SW480 (cell line): ENCODE results near the gene MED13L.
"Not testable (repeated sequence)": the region's sequence is repeated elsewhere in the genome, so short reads cannot be mapped to it uniquely, and the experiment has no call there.

Experiments
- DNase-seq: peaks from one replicate; pipeline ENCODE4 v3.0.0-alpha.2; 2016; ENCODE audit warnings: low spot score

MED13L gene

DNA sequence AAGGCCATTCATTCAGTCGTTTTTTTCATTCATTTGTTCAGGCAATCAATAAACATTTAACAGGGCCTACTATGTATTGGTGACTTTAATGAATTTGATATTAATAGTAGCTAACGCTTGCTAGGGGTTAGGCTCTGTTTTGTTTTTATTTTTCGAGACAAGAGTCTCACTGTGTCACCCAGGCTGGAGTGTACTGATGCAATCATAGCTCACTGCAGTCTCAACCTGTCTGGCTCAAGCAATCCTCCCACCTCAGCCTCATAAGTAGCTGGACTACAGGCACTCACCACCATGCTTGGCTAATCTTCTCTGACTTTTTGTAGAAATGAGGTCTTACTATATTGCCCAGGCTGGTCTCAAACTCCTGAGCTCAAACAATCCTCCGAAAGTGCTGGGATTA is 25.6 kb upstream of the MED13L start:
- DNase-seq: no peak

DNA sequence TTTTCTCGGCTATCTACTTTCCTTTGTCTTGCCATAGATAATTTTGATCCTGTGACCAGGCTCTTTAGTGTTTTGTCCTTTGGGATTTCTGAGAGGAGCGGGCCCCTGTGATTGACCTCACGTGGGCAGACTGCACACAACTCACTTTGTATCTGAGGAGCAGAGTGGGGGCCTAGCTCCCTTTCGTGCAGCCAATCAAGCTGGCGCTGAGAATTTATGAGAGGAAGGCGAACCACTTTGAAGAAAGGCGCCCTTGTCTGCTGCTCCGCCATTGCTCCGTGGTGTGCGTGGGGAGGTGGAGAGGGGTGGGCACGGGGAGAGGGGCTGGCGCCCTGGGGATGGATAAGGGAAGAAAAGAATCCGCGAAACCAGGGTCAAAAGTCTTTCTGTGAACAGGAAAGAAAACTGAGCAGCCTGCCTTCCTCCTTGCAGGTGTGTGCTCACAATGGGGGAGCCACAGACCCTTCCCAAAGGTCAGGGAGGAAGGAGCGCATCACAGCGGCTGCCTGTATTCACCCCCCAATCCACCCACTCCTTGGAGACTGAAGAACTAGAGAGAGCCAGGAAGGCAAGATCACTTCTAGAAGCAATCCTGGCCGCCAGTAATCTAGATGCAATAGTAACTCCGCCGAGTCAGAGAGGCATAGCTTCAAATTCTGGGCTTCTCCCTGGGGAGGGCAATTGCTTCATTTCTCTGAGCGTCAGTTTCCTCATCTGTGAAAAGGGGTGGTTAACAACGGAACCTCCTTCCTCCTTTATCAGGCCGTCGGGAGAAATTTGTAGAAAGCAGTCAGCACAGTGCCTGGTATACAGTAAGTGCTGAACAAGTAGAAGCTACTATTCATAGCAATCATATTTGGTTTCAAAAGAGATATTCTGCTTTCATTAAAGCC is 24.9 kb upstream of the MED13L start:
- no peak for DNase-seq

DNA sequence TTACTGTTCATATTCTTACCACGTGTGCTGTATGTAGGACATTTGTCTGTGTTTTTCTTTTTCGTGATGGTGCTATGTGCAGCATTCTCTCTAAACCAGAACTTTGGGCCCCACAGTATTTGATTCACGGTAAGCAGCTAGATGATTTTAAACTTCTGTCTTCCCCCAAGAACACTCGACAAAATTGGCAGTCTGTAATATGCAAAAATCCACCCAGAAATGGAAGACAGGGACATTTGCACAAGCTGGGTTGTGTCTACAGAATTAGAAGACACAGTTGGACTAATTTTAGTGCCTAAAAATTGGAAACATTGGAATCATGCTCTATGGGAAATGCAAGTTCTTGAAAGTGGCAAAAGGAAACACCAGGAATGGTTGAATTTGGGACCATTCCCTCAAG is 24.1 kb upstream of the MED13L start:
- no peak for DNase-seq

DNA sequence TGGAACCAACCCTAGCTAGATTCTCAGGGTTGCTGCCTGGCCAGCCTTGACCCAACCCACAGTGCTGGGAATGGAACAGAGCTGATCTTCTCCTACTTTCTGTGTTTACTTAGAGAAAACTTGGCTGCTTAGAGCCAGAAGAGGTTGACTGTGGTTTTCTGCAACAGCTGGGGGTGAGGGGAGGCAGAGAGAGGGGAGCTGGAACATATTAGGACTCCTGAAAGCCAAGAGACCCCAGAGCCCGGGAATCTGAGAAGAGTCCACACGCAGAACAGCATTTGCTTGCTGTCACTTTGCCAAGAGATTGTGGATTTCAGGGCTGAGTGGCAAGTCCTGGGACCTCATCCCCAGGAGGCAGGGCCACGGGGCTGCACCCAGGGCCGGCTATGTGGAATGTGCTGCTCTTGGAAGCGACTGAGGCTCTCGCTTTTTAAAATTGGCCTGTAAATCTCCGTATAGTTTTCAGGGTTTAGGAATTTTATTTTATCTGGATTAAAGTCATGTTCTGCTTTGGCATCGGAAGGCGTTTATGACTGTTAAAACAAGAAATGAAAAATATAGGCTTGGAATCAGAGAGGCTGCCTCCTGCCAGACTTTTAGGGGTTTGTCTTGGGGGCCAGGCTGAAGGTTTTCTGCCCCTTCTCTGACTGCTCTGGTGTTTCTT is 22.3 kb upstream of the MED13L start:
- no peak for DNase-seq

DNA sequence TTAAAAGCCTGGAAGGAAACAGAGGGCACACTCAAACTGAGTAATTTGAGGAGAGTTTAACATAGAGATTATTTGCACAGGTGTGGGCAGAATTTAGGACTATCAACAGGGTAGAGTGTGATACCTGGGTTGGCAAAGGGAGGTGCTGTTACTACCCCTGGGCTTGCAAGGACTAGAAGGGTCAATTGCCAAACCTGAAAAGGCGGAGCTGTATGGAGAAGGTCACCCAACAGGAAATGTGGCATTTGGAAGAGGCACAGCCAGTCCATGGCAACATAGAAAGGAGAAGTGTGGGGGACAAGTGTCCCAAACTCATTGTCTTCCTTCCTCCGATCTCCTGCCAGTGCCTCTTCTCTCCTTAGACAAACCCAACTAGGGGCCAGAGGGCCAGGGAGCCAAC is 21.6 kb upstream of the MED13L start:
- DNase-seq: no peak

DNA sequence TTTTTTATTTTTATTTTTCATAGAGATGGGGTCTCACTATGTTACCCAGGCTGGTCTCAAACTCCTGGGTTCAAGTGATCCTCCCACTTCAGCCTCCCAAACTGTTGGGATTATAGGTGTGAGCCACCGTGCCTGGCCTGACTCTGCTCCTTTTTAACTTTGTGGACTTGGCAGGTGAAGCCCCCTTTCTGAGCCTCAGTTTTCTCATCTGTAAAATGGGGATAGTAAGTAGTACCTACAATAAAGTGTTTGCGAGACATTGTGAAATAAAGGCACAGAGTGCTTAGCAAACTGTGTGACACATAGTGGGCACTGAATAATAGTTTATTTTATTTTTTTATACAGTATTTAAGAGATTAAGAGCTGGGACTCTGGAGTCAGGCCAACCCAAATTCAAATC is 21.1 kb upstream of the MED13L start:
- DNase-seq: no peak

DNA sequence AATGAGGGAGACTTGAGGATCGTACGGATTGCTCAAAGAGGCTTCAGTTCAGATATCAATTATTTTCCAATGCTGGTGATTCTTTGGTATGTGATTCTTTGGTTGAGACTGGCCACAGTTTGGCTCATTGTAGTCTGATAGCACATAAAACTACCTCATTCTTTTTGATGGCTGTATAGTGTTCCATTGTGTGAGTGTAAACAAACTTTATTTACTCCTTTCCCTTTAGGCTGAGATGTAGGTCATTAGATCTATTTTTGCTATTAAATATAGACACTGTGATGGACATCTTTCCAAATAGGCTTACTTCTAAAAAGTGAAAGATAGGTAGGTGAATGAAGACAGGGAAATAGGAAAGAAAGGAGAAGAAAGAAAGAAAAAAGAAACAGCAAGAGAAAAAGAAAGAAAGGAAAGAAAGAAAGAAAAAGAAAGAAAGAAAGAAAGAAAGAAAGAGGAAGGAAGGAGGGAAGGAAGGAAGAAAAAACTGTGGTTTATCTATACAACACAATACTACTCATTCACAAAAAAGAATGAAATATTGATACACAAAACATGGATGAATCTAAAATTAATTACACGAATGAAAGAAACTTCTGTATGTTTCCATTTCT is 19.8 kb upstream of the MED13L start:
- no peak for DNase-seq

DNA sequence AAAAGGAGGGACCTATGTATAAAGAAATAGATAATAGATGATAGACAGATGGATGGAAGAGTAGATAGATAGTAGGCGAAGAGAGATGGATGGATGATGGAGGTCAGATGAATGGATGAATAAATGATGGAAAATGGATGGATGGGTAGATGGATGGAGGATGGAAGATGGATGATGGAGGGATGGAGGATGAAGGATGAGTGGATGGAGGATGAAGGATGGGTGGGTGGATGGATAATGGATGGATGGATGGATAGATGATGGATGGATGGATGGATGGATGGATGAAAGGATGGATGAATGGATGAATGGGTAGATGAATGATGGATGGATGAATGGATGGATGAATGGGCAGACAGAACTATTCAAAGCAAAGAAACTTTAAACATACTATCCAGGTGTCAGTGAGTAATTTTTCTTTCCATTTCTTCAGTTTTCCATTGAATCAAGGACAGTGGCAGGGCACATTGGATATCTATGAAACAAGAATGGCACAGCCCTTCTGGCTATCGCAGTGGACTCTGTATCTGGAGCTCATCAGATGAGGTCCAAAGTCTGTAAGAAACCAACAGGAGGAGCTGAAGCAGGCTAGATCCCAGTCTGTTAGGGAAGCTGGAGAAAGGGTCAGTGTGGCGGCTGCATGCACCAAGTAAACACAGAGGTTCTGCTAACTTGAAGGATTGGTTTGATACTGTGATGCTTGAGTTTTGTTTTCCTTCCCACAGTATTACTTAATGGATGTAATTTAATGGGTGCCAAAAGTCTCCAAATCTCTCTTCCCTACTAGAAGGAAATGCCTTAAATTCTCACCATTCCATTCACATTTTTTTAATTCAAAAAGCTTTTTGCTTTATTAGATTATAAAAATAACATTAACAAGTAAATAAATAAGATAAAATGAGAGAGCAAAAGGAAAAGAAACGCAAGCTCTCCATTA is 18.1 kb upstream of the MED13L start:
- DNase-seq: no peak

DNA sequence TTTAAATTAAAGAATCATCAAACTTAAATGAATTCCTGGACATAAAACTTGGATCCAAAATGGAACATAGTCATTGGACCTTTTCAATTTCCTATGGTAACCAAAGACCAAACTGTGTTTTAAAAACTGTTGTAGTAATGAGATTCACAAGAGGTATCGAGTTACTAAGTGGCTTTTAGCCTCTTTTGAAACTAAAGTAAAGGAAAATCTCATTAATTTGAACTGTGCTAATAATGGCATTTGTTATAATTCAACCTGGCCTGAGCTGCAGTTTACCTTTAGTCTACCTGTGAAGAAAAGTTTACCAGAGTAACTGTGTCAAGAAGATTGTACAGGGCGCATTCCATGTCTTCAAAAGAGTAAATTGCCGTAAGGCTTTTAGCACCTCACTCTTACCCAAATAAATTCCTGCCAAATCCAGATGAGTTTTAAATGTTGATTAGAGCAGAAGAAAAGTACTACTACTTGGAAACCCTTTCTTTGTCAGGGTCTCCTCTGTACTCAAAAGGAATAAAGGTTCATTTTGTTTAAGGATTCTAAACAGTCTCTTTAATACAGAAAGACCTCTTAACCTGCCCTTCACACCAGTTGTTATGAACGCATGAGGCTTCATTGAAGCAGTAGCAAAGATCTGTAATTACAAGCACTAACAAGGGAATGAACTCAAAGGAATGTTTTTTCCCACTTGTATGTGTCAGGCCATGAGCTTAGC is 17.1 kb upstream of the MED13L start:
- DNase-seq: no peak

DNA sequence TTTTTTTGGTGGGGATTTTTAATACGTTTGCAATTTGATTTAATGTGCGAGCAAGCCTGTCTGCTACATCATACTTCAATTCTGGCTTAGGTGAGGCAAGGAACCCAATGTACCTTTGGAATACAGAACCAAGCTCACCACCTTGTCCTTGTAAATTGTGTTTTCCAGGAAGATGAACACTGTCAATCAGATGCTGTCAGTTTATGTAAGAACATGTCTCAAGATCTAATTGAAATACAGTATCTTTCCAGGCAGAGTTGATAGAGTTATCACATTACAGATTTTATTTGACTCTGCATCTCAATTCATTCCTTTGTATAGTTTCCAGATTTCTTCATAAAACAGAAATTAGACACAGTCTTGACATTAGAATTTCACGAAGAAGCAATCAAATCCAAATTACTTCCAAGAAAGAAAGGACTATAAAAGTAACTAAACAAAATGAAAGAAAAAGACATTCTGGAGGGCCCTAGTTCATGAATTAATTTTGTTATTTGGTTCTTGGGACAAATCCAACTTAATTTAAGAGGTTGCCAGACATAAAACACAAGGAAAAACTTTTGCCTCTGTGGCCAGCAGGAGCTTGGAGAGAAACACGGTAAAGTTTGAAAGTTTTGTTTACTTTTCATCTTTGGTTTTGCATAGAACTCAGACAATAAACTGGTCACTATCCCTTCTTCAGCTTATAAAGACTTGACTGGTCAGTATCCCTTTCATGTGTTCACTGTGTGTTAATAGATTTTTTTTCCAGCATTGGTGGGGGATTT is 16.4 kb upstream of the MED13L start:
- no peak for DNase-seq

DNA sequence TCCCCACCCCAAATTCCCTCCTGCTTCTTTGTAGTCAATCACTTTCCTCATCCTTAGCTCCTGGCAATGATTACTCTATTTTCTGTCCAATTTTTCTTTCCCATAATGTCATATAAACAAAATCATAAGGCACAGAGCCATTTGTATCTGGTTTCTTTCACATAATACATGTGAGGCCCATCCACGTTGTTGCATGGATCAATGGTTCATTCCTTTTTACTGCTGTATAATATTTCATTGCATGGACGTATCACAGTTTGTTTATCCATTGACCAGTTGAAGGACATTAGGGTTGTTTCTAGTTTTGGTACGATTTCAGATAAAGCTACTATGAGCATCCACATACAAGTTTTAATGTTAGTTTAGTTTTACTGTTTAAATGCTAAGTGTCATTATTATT is 13.7 kb upstream of the MED13L start:
- DNase-seq: no peak

DNA sequence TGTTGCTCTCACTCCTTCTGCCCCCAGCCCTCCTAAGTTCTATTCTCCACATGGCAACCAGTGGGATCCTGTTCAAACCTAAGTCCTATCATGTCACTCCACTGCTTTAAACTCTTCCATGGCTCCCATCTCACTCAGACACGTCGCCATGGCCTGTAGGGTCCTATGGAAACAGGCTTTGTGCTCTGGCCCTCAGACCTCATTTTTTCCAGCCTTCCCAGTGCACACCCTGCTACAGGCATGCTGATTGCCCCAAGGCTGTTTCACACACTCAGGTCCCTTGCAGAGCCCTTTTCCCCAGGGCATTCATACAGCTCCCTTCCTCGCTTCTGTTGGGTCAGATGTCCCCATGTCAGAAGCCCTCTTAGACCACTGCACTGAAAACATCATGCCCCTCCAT is 11.2 kb upstream of the MED13L start:
- DNase-seq: no peak

DNA sequence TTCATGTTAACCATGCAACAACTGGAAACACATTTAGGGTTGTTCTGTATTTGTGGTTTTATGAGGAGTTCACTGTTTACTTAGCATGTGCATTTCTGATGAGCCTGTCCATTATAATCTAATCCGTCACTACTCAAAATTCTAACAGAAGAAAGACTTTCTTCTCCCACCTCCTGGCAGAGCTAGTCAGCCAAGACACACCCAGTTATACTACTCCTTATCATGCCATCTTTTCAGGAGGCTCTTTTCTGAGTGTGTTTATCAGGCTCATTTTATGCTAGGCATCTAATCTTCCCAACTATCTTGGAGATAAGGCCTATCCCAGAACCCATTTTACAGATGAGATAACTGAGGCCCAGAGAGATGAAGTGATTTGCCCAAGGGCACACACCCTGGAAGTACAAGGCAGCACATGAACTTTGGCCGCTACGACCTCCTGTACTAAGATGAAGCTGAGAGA is 10.4 kb upstream of the MED13L start:
- no peak for DNase-seq

DNA sequence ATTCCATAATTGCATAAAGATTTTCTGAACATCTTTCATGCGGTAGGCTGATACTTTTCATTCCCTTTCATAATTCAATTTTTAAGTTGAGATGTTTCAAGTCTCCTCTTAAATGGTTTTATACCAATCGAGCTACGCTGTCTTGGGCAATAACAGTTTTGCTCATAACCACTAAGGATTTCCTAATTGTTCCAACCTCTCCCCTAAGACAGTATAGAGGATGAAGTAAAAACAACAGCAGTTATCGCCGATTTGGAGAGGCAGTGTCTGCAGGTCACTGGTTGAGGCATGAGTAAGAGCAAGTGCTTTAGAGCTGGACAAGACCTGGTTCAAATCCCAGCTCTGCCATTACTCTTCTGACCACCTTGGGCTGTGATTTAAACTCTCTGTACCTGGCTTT is 6.9 kb upstream of the MED13L start:
- DNase-seq: no peak

DNA sequence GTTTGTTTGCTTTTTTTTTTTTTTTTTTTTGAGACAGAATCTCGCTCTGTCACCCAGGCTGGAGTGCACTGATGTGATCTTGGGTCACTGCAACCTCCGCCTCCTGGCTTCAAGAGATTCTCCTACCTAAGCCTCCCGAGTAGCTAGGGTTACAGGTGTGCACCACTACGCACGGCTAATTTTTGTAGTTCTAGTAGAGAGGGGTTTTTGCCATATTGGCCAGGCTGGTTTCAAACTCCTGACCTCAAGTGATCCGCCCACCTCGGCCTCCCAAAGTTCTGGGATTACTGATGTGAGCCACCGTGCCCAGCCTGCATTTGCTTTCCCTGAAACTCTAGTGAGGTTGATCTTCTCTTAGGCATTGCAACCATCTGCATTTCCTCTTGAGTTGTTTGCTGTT is 6.4 kb upstream of the MED13L start:
- DNase-seq: not testable (repeated sequence)

DNA sequence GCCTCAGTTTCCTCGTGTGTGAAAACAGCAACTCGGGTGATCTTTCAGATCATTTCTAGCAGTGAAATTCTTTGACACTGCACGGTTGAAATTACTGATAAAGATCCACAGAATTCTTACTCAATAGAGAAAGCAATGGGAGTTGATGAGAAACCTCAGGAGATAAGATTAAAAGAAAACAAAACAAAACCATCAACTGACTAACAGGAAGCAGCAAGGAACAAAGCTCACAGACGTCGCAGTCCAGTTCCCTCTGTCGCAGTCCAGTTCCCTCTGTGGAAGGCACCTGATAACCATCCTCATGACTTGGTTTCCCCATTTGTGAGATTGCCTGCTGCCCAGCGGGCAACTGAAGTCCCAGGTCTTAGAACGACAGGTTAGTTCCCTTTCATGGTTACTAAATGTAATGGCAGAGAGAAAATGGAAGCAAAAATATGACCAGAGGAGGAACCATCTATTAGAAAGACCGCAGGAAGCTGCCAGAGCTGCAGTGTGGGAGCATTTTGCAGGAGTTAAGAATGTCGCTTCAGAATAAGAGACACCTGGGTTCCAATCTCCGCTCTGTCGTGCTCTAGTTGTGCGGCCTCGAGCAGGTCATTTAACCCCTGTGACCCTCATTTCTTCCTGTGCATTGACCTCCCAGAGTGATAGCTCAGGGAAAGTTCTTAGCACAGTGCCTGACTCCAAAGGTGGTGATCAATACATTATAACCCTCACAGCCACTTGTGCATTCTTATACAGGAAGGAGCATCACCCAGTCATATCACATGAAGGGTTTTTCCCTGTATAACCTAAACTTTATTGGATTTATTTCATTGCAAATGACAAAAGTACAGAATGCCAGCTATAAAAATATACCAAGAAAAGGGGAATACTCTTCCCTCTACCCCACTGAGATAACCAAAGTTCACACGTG is 5.1 kb upstream of the MED13L start:
- no peak for DNase-seq

DNA sequence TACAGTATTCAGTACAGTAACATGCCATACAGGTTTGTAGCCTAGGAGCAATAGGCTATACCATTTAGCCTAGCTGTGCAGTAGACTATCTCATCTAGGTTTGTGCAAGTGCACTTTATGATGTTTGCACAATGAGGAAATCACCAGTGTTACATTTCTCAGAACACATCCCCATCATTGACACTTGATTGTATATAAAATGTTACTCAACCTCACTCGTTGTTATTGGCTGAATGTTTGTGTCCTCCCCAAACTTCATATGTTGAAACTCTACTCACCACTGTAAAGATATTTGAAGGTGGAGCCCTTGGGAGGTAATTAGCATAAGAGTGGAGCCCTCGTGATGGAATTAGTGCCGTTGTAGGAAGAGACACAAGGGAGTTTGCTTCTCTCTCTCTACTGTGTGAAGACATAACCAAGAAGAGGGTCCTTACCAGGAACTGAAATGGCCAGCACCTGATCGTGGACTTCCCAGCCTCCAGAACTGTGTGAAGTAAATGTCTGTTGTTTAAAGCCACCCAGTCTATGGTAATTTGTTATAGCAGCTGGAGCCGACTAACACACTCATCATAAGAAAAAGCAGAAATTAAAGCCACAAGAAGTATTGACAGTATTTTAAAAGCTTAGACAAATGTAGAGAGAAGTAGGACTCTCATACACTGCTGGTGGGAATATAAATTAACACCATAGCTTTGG is 3.2 kb upstream of the MED13L start:
- DNase-seq: no peak

DNA sequence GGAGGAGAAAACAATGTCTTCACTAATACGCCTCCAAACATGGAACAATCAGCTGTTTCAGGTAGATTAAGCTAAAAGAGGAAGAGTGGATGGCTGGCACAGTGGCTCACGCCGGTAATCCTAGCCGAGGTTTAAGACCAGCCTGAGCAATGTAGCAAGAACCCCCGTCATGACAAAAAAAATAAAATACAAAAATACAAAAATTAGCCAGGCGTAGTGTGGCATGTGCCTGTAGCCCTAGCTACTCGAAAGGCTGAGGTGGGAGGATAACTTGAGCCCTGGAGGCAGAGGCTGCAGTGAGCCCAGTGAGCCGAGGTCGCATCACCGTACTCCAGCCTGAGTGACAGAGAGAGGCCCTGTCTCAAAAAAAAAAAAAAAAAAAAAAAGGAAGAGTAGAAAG is 1.2 kb upstream of the MED13L start:
- DNase-seq: no peak

DNA sequence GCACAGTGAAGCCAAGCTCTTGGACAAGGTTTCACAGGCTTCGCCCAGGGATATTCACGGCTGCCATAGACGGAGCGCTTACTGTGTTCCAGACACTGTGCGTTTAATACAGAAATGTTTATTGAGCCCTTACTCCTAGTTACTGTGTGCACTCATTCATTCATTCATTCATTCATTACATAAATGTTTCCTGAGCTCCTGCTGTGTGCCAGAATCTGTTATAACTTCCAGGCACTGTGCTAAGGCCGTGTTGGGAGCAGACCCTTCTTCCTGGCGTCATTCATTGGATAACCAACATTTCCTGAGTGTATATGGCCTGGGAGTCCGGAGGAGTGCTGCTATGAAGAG is 760 bp upstream of the MED13L start:
- no peak for DNase-seq
